ENCODE results near the gene FBXL17. TPM values are rescaled to one million over a fixed set of nuclear protein-coding genes. Genes with fewer than 3 reads are reported as not detected.

The FBXL17 gene
- total and polyA plus RNA-seq, 9 of the 15 experiments (the other 6 are each of a cell fraction or from before 2014, with no cell fraction given): 0.32 to 5.4 (median 1.8) TPM

DNA sequence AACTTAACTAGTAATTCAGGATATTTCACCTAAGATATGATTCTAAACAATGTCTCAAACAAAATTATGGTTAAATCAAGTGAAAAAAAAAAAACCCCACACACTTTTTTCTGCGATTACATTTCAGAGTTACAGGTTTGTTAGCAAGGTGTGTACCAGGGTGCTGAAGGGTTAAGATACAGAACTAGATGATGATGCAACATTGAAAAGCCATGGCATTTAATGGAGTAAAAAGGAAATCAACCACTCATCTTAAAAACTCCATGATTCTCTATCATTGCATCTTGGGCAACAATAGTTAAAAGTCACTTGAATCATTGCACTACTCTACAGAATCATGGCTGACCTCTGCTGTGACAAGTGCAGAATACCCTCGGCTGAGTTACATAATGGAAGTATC is 440.9 kb downstream of the FBXL17 start:
- BruUV-seq (replicated peaks): no TSS peak
- no peaks in the 10 kb centered on the region for H3K4me1 ChIP-seq (replicated peaks in 1 of 2; ENCODE audit: control insufficient read depth in 2 of 2, insufficient read depth in 2 of 2, low read length in 2 of 2)
- no peaks in the 10 kb centered on the region for H3K9me3 ChIP-seq (replicated peaks; ENCODE audit: control insufficient read depth, insufficient read depth, low read depth, low read length)
- no peak for TF ChIP-seq CEBPG (CRISPR knock-in tag; IDR thresholded peaks at IDR 0.05)
- peak; percentile 33 to 73; a peak in 3 of 4 replicates for TF ChIP-seq CEBPG (tag; conservative IDR thresholded peaks at IDR 0.05 in 1 of 2, IDR thresholded peaks at IDR 0.05 in 1 of 2)
- no peak for TF ChIP-seq ZNF830 (CRISPR knock-in tag; IDR thresholded peaks at IDR 0.05)
- 0 out of 2 replicates have a peak, but pooled peaks have one; percentile 23 for TF ChIP-seq CEBPB (tag; IDR thresholded peaks at IDR 0.05)
- no peak for TF ChIP-seq ZNF780A (CRISPR knock-in tag; IDR thresholded peaks at IDR 0.05)
- WGBS (ENCODE audit: insufficient coverage, low coverage, missing lambda C conversion rate): 0% methylated on average over 2 of the region's 2 CpGs
- no peaks in the 10 kb centered on the region for H4K20me1 ChIP-seq (replicated peaks; ENCODE audit: control insufficient read depth, insufficient read depth, low read length)
- no peaks in the 10 kb centered on the region for H3K9me1 ChIP-seq (ENCODE audit: control insufficient read depth, insufficient read depth, low read length)
- no peaks in the 10 kb centered on the region for H3K79me2 ChIP-seq (ENCODE audit: control insufficient read depth, insufficient read depth, low read length)
- H3K27me3 ChIP-seq (ENCODE audit: control insufficient read depth in 2 of 2, insufficient read depth in 2 of 2, low read length in 2 of 2): no peaks in the 10 kb centered on the region
- FAIRE-seq (no peak), ATAC-seq (no peak), DNase-seq (ENCODE audit: extremely low read depth in 1 of 4, low spot score in 3 of 4) (no peak)
- CTCF ChIA-PET (ENCODE audit: low intra/inter-chr PET ratio): no interaction called here
- no peak overlapping the region for H3K9ac ChIP-seq (ENCODE audit: insufficient read depth in 1 of 2, low read depth in 2 of 2, low read length in 2 of 2)
- intact Hi-C loops (cut with micrococcal nuclease) (no loop called here), in situ Hi-C loops (cut with MboI) (no loop called here)
- H3K4me2 ChIP-seq (ENCODE audit: insufficient read depth, low read length): no peak overlapping the region
- H3K27ac ChIP-seq (ENCODE audit: extremely low read depth, low read depth, low read length): no peak overlapping the region
- H2AFZ ChIP-seq (ENCODE audit: low read depth, low read length): no peak overlapping the region
- no peaks in the 10 kb centered on the region for H3K36me3 ChIP-seq (ENCODE audit: control insufficient read depth, insufficient read depth, low read length)
- POLR2A ChIA-PET: no interaction called here
- H3K4me3 ChIP-seq: no peak overlapping the region

DNA sequence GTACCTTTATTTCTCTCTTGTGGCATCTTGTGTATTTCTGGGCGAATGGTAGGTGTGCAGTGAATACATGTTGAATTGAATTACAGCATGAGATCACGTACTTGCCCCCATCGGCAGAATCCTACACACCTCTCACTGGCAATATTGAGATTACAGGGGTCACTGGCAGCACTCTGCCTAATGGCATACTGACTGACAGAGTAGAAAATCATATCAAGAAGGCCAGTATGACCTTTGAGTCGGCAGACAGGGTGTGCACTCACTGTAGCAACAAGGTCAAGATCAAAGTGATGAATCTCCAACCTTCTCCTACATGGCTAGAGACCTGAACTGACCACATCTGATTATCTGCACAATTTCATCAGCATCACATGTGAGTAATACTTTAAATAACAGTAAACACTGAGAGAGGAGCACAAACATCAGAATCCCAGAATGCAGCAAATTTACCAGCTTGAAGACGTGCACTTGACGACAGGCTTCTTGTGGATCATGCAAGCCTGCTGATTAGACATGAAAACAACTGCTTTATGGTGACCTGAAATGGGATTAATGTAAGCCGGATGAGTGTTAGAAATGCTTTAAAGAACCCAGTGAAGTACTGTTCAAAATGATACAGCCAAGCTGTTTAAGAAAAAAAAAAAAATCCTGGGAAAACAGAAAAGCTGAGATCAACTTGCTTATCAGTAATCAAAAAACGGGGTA is 444.1 kb downstream of the FBXL17 start:
- Histone ChIP-seq H3K79me2 (ENCODE audit: control insufficient read depth, insufficient read depth, low read length) (no peaks in the 10 kb centered on the region), H4K20me1 (replicated peaks; ENCODE audit: control insufficient read depth, insufficient read depth, low read length) (no peaks in the 10 kb centered on the region), H3K4me3 (no peak overlapping the region), H2AFZ (ENCODE audit: low read depth, low read length) (no peak overlapping the region), H3K4me2 (ENCODE audit: insufficient read depth, low read length) (no peak overlapping the region), H3K27ac (ENCODE audit: extremely low read depth, low read depth, low read length) (no peak overlapping the region), H3K9me1 (ENCODE audit: control insufficient read depth, insufficient read depth, low read length) (no peaks in the 10 kb centered on the region), H3K36me3 (ENCODE audit: control insufficient read depth, insufficient read depth, low read length) (no peaks in the 10 kb centered on the region), H3K4me1 (replicated peaks in 1 of 2; ENCODE audit: control insufficient read depth in 2 of 2, insufficient read depth in 2 of 2, low read length in 2 of 2) (no peaks in the 10 kb centered on the region), H3K9ac (ENCODE audit: insufficient read depth in 1 of 2, low read depth in 2 of 2, low read length in 2 of 2) (no peak overlapping the region), H3K27me3 (ENCODE audit: control insufficient read depth in 2 of 2, insufficient read depth in 2 of 2, low read length in 2 of 2) (no peaks in the 10 kb centered on the region), H3K9me3 (replicated peaks; ENCODE audit: control insufficient read depth, insufficient read depth, low read depth, low read length) (no peaks in the 10 kb centered on the region)
- BruUV-seq (replicated peaks): no TSS peak
- no peak for FAIRE-seq
- ChIA-PET CTCF (ENCODE audit: low intra/inter-chr PET ratio) (no interaction called here), POLR2A (no interaction called here)
- ATAC-seq: no peak
- no peak for DNase-seq (ENCODE audit: extremely low read depth in 1 of 4, low spot score in 3 of 4)
- WGBS (ENCODE audit: insufficient coverage, low coverage, missing lambda C conversion rate): 2% methylated on average over 8 of the region's 8 CpGs
- intact Hi-C loops (cut with micrococcal nuclease): no loop called here
- in situ Hi-C loops (cut with MboI): no loop called here
- TF ChIP-seq NUFIP1 (IDR thresholded peaks at IDR 0.05; ENCODE audit: partially characterized antibody) (no peak), ZNF561 (CRISPR knock-in tag; conservative IDR thresholded peaks at IDR 0.05) (no peak), MCM5 (IDR thresholded peaks at IDR 0.05; ENCODE audit: low read depth) (no peak), ZFP36 (IDR thresholded peaks at IDR 0.05; ENCODE audit: low read depth, low read length, partially characterized antibody) (no peak), KLF10 (CRISPR knock-in tag; IDR thresholded peaks at IDR 0.05) (no peak), ATF7 (IDR thresholded peaks at IDR 0.05) (no peak), MYC (IDR thresholded peaks at IDR 0.05; ENCODE audit: low read depth, low read length) (no peak), MYC (CRISPR knock-in tag; IDR thresholded peaks at IDR 0.05; ENCODE audit: borderline replicate concordance, low read depth) (no peak), HNRNPLL (IDR thresholded peaks at IDR 0.05; ENCODE audit: low read depth, low read length, poor library complexity, severe bottlenecking) (no peak), ZKSCAN1 (IDR thresholded peaks at IDR 0.05; ENCODE audit: low read depth, low read length) (no peak), PYGO2 (tag; IDR thresholded peaks at IDR 0.05) (no peak)
- TF ChIP-seq, protein P1, sequence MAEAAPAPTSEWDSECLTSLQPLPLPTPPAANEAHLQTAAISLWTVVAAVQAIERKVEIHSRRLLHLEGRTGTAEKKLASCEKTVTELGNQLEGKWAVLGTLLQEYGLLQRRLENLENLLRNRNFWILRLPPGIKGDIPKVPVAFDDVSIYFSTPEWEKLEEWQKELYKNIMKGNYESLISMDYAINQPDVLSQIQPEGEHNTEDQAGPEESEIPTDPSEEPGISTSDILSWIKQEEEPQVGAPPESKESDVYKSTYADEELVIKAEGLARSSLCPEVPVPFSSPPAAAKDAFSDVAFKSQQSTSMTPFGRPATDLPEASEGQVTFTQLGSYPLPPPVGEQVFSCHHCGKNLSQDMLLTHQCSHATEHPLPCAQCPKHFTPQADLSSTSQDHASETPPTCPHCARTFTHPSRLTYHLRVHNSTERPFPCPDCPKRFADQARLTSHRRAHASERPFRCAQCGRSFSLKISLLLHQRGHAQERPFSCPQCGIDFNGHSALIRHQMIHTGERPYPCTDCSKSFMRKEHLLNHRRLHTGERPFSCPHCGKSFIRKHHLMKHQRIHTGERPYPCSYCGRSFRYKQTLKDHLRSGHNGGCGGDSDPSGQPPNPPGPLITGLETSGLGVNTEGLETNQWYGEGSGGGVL (CRISPR knock-in tag; IDR thresholded peaks at IDR 0.05): no peak

Data from K562 (cell line).